Lower leg skin (tissue), 3 donors: ENCODE data around the gene ULK1.

Experiments used
- CTCF ChIP-seq, 3 donors: fragments of 450-650 bp; IDR thresholded peaks; one replicate each; pipeline ENCODE4 v1.5.1; 2016; ENCODE audit warnings: antibody characterized with exemption in 3 of 3, mild to moderate bottlenecking in 3 of 3, moderate library complexity in 2 of 3
- POLR2A ChIP-seq, 2 donors: fragments of 450-650 bp; IDR thresholded peaks; one replicate each; pipeline ENCODE4 v1.6.1; 2016 to 2017; ENCODE audit warnings: antibody characterized with exemption in 2 of 2, mild to moderate bottlenecking in 1 of 2, moderate library complexity in 1 of 2

- TF ChIP-seq CTCF (IDR thresholded peaks at IDR 0.05) (no peak), POLR2A (IDR thresholded peaks at IDR 0.05) (no peak)
Measured at GRCh38 chr12:131911851-131912477, 17.5 kb downstream of the ULK1 start.
